ENCODE results near the gene CEACAM19. TPM values are rescaled to one million over a fixed set of nuclear protein-coding genes. Genes with fewer than 3 reads are reported as not detected.

Gene CEACAM19
- total and polyA plus RNA-seq, 10 of the 15 experiments (the other 5 are each of a cell fraction or from before 2014, with no cell fraction given): 0.13 to 0.31 (median 0.17) TPM; not detected in 4

- Histone ChIP-seq H3K9ac (ENCODE audit: control insufficient read depth, insufficient read depth, low read length) (no peak overlapping the region), H3K4me3 (no peak overlapping the region), H3K9me3 (replicated peaks; ENCODE audit: control insufficient read depth, insufficient read depth, low read length) (no peaks in the 10 kb centered on the region), H3K27me3 (replicated peaks in 1 of 2; ENCODE audit: control insufficient read depth in 2 of 2, insufficient read depth in 2 of 2, low read length in 1 of 2) (no peaks in the 10 kb centered on the region), H3K27ac (ENCODE audit: control insufficient read depth, insufficient read depth) (no peak overlapping the region), H4K20me1 (ENCODE audit: control insufficient read depth, insufficient read depth) (no peaks in the 10 kb centered on the region), H3K36me3 (ENCODE audit: control insufficient read depth in 2 of 2, insufficient read depth in 2 of 2, low read length in 1 of 2) (no peaks in the 10 kb centered on the region), H3K4me2 (ENCODE audit: control insufficient read depth, insufficient read depth) (no peak overlapping the region), H3K79me2 (ENCODE audit: control insufficient read depth, insufficient read depth, low read length) (no peaks in the 10 kb centered on the region), H3K4me1 (ENCODE audit: control insufficient read depth, insufficient read depth, low read length) (no peaks in the 10 kb centered on the region), H2AFZ (ENCODE audit: control insufficient read depth, low read depth, low read length) (no peak overlapping the region)
- POLR2A ChIA-PET: interaction anchor here (0.6 kb wide), 1 partner anchor 1594 kb away, joined by 3 read pairs; no protein-coding TSS in a partner anchor
- intact Hi-C loops (cut with micrococcal nuclease; ENCODE audit: unreplicated experiment): no loop called here
- DNase-seq (ENCODE audit: low read depth, low spot score) (no peak), FAIRE-seq (no peak), ATAC-seq (no peak)
- CTCF ChIA-PET: interaction anchor here (0.5 to 2.6 kb wide), 6 partner anchors 8 to 157 kb away, joined by 3 to 15 read pairs (median 4); no protein-coding TSS in a partner anchor
- RAD21 ChIA-PET (ENCODE audit: unreplicated experiment): interaction anchor here (1.5 to 2.6 kb wide), 2 partner anchors 8 to 108 kb away, joined by 7 to 9 read pairs; no protein-coding TSS in a partner anchor
- in situ Hi-C loops (cut with MboI): no loop called here
- WGBS (ENCODE audit: insufficient coverage, insufficient replicate concordance, low lambda C conversion rate, missing lambda C conversion rate): 23% methylated on average over 7 of the region's 7 CpGs
- BruUV-seq (replicated peaks): no TSS peak
- SMC1A ChIA-PET (ENCODE audit: uncharacterized antibody, unreplicated experiment): interaction anchor here (0.7 to 0.8 kb wide), 3 partner anchors 86 to 187 kb away, joined by 3 to 4 read pairs (median 3); no protein-coding TSS in a partner anchor
- no peak for TF ChIP-seq SUZ12 (IDR thresholded peaks at IDR 0.05; ENCODE audit: unreplicated experiment)
- TF ChIP-seq TCF12 (IDR thresholded peaks at IDR 0.05; ENCODE audit: low read depth, low read length): no peak
- TF ChIP-seq SRF (IDR thresholded peaks at IDR 0.05; ENCODE audit: low read depth in 2 of 2, low read length in 2 of 2): no peak
- TF ChIP-seq RBBP5 (conservative IDR thresholded peaks at IDR 0.05): no peak
- TF ChIP-seq CBX5 (IDR thresholded peaks at IDR 0.05; ENCODE audit: low read depth): no peak
- TF ChIP-seq BACH1 (IDR thresholded peaks at IDR 0.05; ENCODE audit: borderline replicate concordance): no peak
- TF ChIP-seq NFIC (IDR thresholded peaks at IDR 0.05; ENCODE audit: low read depth, low read length): no peak
- TF ChIP-seq, protein P1, sequence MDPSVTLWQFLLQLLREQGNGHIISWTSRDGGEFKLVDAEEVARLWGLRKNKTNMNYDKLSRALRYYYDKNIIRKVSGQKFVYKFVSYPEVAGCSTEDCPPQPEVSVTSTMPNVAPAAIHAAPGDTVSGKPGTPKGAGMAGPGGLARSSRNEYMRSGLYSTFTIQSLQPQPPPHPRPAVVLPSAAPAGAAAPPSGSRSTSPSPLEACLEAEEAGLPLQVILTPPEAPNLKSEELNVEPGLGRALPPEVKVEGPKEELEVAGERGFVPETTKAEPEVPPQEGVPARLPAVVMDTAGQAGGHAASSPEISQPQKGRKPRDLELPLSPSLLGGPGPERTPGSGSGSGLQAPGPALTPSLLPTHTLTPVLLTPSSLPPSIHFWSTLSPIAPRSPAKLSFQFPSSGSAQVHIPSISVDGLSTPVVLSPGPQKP (IDR thresholded peaks at IDR 0.05; ENCODE audit: low read depth, low read length): no peak
- no peak for TF ChIP-seq TCF7 (IDR thresholded peaks at IDR 0.05; ENCODE audit: borderline replicate concordance)
- TF ChIP-seq SMAD1 (IDR thresholded peaks at IDR 0.05; ENCODE audit: low read depth, partially characterized antibody): no peak
- no peak for TF ChIP-seq NR2C2 (IDR thresholded peaks at IDR 0.05; ENCODE audit: borderline replicate concordance, control insufficient read depth, insufficient read length, low read depth)
- no peak for TF ChIP-seq MAX (IDR thresholded peaks at IDR 0.05; ENCODE audit: low read depth, low read length)
- TF ChIP-seq POLR2AphosphoS2 (IDR thresholded peaks at IDR 0.05; ENCODE audit: low read depth, low read length): no peak
- no peak for TF ChIP-seq E4F1 (IDR thresholded peaks at IDR 0.05; ENCODE audit: borderline replicate concordance, partially characterized antibody)
- no peak for TF ChIP-seq YBX1 (IDR thresholded peaks at IDR 0.05)
- no peak for TF ChIP-seq IRF3 (IDR thresholded peaks at IDR 0.05)
- TF ChIP-seq, protein P2, sequence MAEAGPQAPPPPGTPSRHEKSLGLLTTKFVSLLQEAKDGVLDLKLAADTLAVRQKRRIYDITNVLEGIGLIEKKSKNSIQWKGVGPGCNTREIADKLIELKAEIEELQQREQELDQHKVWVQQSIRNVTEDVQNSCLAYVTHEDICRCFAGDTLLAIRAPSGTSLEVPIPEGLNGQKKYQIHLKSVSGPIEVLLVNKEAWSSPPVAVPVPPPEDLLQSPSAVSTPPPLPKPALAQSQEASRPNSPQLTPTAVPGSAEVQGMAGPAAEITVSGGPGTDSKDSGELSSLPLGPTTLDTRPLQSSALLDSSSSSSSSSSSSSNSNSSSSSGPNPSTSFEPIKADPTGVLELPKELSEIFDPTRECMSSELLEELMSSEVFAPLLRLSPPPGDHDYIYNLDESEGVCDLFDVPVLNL (IDR thresholded peaks at IDR 0.05; ENCODE audit: low read depth, low read length): no peak
- no peak for TF ChIP-seq STAT1 (conservative IDR thresholded peaks at IDR 0.05)
Measured at GRCh38 chr19:44662691-44663385, 8.4 kb upstream of the CEACAM19 start.
